Hepatocyte (in vitro differentiated cells): Measurements from ENCODE around the gene LMAN2. TPM values are rescaled to one million over a fixed set of nuclear protein-coding genes. Genes with fewer than 3 reads are reported as not detected.

Experiments used
- DNase-seq: peaks from one replicate; pipeline ENCODE4 v3.0.0-alpha.2; 2016; ENCODE audit warnings: low spot score
- H2AFZ ChIP-seq: fragments of 200-600 bp; sonication (generic); 2 replicates; pipeline ENCODE4 v1.6.0; 2016; ENCODE audit warnings: antibody characterized with exemption, mild to moderate bottlenecking
- H3K27ac ChIP-seq: fragments of 200-600 bp; sonication (generic); 2 replicates; pipeline ENCODE4 v1.5.1; 2016; ENCODE audit warnings: mild to moderate bottlenecking
- H3K27me3 ChIP-seq: fragments of 200-600 bp; sonication (generic); 2 replicates; pipeline ENCODE4 v1.6.1; 2016
- H3K36me3 ChIP-seq: fragments of 200-600 bp; sonication (generic); replicated peaks from 2 replicates; pipeline ENCODE4 v1.5.1; 2016; ENCODE audit warnings: low read depth; ENCODE audit not compliant: insufficient read depth
- H3K4me1 ChIP-seq: fragments of 200-600 bp; sonication (generic); 2 replicates; pipeline ENCODE4 v1.5.1; 2016; ENCODE audit warnings: mild to moderate bottlenecking, moderate library complexity; ENCODE audit not compliant: insufficient read depth
- H3K4me2 ChIP-seq: fragments of 200-600 bp; sonication (generic); 2 replicates; pipeline ENCODE4 v1.6.0; 2016
- H3K4me3 ChIP-seq: fragments of 200-600 bp; sonication (generic); 2 replicates; pipeline ENCODE4 v1.5.1; 2016; ENCODE audit warnings: mild to moderate bottlenecking
- H3K79me2 ChIP-seq: fragments of 200-600 bp; sonication (generic); 2 replicates; pipeline ENCODE4 v1.6.0; 2017; ENCODE audit warnings: mild to moderate bottlenecking
- H3K9me2 ChIP-seq: fragments of 200-600 bp; sonication (generic); replicated peaks from 2 replicates; pipeline ENCODE4 v1.6.0; 2017; ENCODE audit warnings: mild to moderate bottlenecking; ENCODE audit not compliant: insufficient read depth
- H3K9me3 ChIP-seq: fragments of 200-600 bp; sonication (generic); 2 replicates; pipeline ENCODE4 v1.5.1; 2016; ENCODE audit warnings: low read depth, mild to moderate bottlenecking
- H4K20me1 ChIP-seq: fragments of 200-600 bp; sonication (generic); 2 replicates; pipeline ENCODE4 v1.6.0; 2016; ENCODE audit warnings: mild to moderate bottlenecking; ENCODE audit not compliant: insufficient read depth, poor library complexity, severe bottlenecking
- EZH2 ChIP-seq: fragments of 200-600 bp; sonication (generic); IDR thresholded peaks from 2 replicates; pipeline ENCODE4 v1.6.1; 2016; ENCODE audit warnings: antibody characterized with exemption, mild to moderate bottlenecking, borderline replicate concordance
- EZH2phosphoT487 ChIP-seq: fragments of 200-600 bp; sonication (generic); IDR thresholded peaks from one replicate; pipeline ENCODE4 v1.6.1; 2018; ENCODE audit warnings: antibody characterized with exemption, mild to moderate bottlenecking, low read depth, moderate library complexity; ENCODE audit not compliant: unreplicated experiment, severe bottlenecking
- WGBS: methylation state at CpG from one replicate; pipeline ENCODE4 v1.1.6; 2016; ENCODE audit warnings: low lambda C conversion rate; ENCODE audit errors: missing lambda C conversion rate; 5-methylcytosine and 5-hydroxymethylcytosine counted together
- polyA plus RNA-seq: library from polyadenylated mRNA; unstranded; fragments of >200 nt; fragmentation: Nextera tagmentation; extraction: Ambion mirVana; gene quantifications from 2 replicates; pipeline ENCODE4 v1.2.1, GENCODE V29; 2016
- total RNA-seq: library from RNA; depleted of rRNA; stranded (reverse); fragments of >200 nt; gene quantifications from 2 replicates; pipeline ENCODE4 v1.2.3, GENCODE V29; 2014
- TF ChIP-seq, protein P1 (sequence below): fragments of 200-600 bp; sonication (generic); IDR thresholded peaks from 2 replicates; pipeline ENCODE4 v1.5.1; 2016; ENCODE audit warnings: antibody characterized with exemption, mild to moderate bottlenecking; ENCODE audit not compliant: poor library complexity

The LMAN2 gene
- total and polyA plus RNA-seq, 2 experiments from 2014 or later = 357 to 391 TPM

DNA sequence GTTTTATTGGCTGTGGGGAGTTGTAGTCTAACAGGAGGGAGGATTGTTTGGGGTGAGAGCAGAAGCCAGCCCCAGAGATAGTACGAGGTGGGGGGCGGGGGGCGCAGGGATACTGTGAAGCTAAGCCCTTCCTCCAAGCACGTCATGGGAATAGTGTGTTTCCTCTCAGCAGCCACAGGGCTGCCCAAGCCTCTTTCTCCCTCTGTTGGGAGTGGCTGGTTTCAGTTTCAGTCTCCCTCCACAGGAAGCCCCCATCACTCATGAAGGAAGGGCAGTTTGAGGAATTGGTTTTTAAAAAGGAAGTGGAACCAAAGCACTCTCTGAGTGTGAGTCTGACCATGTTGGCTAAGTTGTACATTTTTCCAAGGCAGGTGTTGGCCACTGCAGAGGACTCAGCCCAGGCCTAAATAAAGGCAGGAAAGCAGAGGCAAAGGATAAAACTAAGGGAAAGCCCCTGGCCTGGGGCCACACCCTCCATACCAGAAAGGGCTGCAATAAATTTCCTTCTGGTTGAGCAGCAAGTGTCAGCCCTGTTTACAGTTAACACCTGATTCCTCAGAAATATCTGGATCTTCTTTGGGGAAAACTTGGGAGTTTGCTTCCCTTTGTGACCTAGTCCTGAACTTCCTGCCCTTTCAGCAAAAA, 51.1 kb downstream of the LMAN2 start:
- peak overlapping the region; percentile 95 for H3K4me2 ChIP-seq

DNA sequence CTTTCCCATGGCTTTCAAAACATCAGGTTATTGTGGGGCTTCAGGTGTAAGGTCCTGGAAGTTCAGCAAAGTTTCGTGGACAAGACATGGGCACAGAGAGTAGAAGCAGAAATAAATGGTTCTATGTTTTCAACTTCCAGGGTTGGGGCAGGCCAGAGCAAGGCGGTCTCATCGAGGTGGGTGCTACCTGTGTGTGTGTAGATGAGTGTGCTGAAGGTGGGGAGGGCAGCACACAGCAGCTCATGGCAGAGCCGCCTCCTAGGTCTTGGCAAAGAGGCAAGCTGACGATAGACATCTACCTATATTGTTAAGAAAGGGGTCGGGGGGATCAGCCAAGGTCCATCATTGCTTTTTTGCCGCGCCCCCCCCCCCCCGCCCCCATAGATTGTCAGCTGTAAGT, 51.8 kb downstream of the LMAN2 start:
- H3K36me3 ChIP-seq = no peaks in the 10 kb centered on the region
- H3K9me3 ChIP-seq = no peaks in the 10 kb centered on the region
- peaks cover 11% of the 10 kb centered on the region for H4K20me1 ChIP-seq
- H3K27ac ChIP-seq = peak overlapping the region; percentile 91
- TF ChIP-seq, protein P1, sequence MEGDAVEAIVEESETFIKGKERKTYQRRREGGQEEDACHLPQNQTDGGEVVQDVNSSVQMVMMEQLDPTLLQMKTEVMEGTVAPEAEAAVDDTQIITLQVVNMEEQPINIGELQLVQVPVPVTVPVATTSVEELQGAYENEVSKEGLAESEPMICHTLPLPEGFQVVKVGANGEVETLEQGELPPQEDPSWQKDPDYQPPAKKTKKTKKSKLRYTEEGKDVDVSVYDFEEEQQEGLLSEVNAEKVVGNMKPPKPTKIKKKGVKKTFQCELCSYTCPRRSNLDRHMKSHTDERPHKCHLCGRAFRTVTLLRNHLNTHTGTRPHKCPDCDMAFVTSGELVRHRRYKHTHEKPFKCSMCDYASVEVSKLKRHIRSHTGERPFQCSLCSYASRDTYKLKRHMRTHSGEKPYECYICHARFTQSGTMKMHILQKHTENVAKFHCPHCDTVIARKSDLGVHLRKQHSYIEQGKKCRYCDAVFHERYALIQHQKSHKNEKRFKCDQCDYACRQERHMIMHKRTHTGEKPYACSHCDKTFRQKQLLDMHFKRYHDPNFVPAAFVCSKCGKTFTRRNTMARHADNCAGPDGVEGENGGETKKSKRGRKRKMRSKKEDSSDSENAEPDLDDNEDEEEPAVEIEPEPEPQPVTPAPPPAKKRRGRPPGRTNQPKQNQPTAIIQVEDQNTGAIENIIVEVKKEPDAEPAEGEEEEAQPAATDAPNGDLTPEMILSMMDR = no peak
- TF ChIP-seq EZH2phosphoT487 (no peak), EZH2 (no peak)
- DNase-seq = no peak
- H3K27me3 ChIP-seq = no peaks in the 10 kb centered on the region
- peaks cover 31% of the 10 kb centered on the region for H3K4me1 ChIP-seq
- peaks cover 32% of the 10 kb centered on the region for H3K79me2 ChIP-seq
- no peak overlapping the region for H3K4me3 ChIP-seq
- no peak overlapping the region for H2AFZ ChIP-seq
- WGBS = 91% methylated on average over 9 of the region's 9 CpGs
- H3K9me2 ChIP-seq = no peaks in the 10 kb centered on the region
- H3K4me2 ChIP-seq = peak overlapping the region; percentile 31

More for the DNA sequence above, 51.1 kb downstream of the LMAN2 start:
- Histone ChIP-seq H3K4me3 (no peak overlapping the region), H3K36me3 (no peaks in the 10 kb centered on the region), H4K20me1 (peaks cover 13% of the 10 kb centered on the region), H3K4me1 (peaks cover 32% of the 10 kb centered on the region), H3K79me2 (peaks cover 39% of the 10 kb centered on the region), H3K27me3 (no peaks in the 10 kb centered on the region), H3K9me3 (no peaks in the 10 kb centered on the region), H3K27ac (peak overlapping the region; percentile 91), H3K9me2 (no peaks in the 10 kb centered on the region), H2AFZ (no peak overlapping the region)
- WGBS = 65% methylated on average over 4 of the region's 4 CpGs
- DNase-seq = peak; percentile 77
- TF ChIP-seq, protein P1 = peak; percentile 10
- TF ChIP-seq EZH2phosphoT487 = no peak
- TF ChIP-seq EZH2 = no peak

DNA sequence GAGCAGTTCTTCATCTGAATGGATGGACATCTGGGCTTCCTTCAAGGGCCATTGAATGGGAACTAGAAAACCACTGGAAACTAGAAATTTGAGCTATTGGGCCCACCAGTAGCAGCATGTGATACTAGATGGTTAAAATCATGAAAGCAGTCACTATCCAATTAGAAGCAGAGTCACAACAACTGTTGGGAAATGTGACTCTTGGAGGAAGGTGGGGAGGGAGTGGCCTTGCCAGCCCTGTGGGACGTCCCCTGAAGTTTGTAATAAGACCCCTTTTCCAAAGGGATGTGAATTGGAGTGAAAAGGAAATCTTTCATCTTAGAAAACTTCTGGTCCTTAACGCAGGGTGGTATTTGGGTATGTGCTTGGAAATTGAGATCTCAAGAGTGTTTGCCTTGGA, 53.5 kb downstream of the LMAN2 start:
- Histone ChIP-seq H3K79me2 (peaks cover 17% of the 10 kb centered on the region), H3K4me1 (peaks cover 31% of the 10 kb centered on the region), H4K20me1 (peaks cover 8% of the 10 kb centered on the region), H2AFZ (no peak overlapping the region), H3K4me2 (no peak overlapping the region), H3K36me3 (no peaks in the 10 kb centered on the region), H3K9me3 (no peaks in the 10 kb centered on the region), H3K4me3 (no peak overlapping the region), H3K9me2 (no peaks in the 10 kb centered on the region), H3K27ac (no peak overlapping the region), H3K27me3 (no peaks in the 10 kb centered on the region)
- no peak for DNase-seq
- 77% methylated on average over 2 of the region's 2 CpGs for WGBS
- TF ChIP-seq EZH2phosphoT487 (no peak), EZH2 (no peak)
- TF ChIP-seq, protein P1 = no peak
